Osteocyte (in vitro differentiated cells): ENCODE measurements around the gene CCDC88C. TPM values are rescaled to one million over a fixed set of nuclear protein-coding genes. Genes with fewer than 3 reads are reported as not detected.
"Not testable (repeated sequence)": the region's sequence is repeated elsewhere in the genome, so short reads cannot be mapped to it uniquely, and the experiment has no call there.

Source experiments
- DNase-seq: peaks from one replicate; pipeline ENCODE4 v3.0.0; 2021; ENCODE audit warnings: mixed read lengths; ENCODE audit not compliant: unreplicated experiment; ENCODE audit errors: extremely low spot score
- H3K27ac Mint-ChIP-seq: one replicate; pipeline ENCODE4 v1.8.0; 2021; ENCODE audit warnings: mild to moderate bottlenecking, mixed read lengths; ENCODE audit not compliant: unreplicated experiment
- H3K27me3 Mint-ChIP-seq: one replicate; pipeline ENCODE4 v1.8.0; 2021; ENCODE audit warnings: mixed read lengths; ENCODE audit not compliant: unreplicated experiment
- H3K36me3 Mint-ChIP-seq: one replicate; pipeline ENCODE4 v1.8.0; 2021; ENCODE audit warnings: mixed read lengths; ENCODE audit not compliant: unreplicated experiment
- H3K4me1 Mint-ChIP-seq: one replicate; pipeline ENCODE4 v1.8.0; 2021; ENCODE audit warnings: mixed read lengths; ENCODE audit not compliant: unreplicated experiment
- H3K4me3 Mint-ChIP-seq: one replicate; pipeline ENCODE4 v1.8.0; 2021; ENCODE audit warnings: mild to moderate bottlenecking, moderate library complexity, mixed read lengths; ENCODE audit not compliant: unreplicated experiment
- H3K9me3 Mint-ChIP-seq: one replicate; pipeline ENCODE4 v1.8.0; 2021; ENCODE audit warnings: mixed read lengths; ENCODE audit not compliant: unreplicated experiment
- total RNA-seq: library from RNA; stranded (reverse); gene quantifications from 2 replicates; pipeline ENCODE4 v1.2.1, GENCODE V29; 2021
- TF ChIP-seq, protein P1 (sequence below): fragments of 200-600 bp; sonication (generic); IDR thresholded peaks from 2 replicates; pipeline ENCODE4 v1.5.0; 2021; ENCODE audit warnings: antibody characterized with exemption, mild to moderate bottlenecking, moderate library complexity

CCDC88C gene
- total RNA-seq, 1 donor from 2014 or later, result 1.4 TPM

DNA sequence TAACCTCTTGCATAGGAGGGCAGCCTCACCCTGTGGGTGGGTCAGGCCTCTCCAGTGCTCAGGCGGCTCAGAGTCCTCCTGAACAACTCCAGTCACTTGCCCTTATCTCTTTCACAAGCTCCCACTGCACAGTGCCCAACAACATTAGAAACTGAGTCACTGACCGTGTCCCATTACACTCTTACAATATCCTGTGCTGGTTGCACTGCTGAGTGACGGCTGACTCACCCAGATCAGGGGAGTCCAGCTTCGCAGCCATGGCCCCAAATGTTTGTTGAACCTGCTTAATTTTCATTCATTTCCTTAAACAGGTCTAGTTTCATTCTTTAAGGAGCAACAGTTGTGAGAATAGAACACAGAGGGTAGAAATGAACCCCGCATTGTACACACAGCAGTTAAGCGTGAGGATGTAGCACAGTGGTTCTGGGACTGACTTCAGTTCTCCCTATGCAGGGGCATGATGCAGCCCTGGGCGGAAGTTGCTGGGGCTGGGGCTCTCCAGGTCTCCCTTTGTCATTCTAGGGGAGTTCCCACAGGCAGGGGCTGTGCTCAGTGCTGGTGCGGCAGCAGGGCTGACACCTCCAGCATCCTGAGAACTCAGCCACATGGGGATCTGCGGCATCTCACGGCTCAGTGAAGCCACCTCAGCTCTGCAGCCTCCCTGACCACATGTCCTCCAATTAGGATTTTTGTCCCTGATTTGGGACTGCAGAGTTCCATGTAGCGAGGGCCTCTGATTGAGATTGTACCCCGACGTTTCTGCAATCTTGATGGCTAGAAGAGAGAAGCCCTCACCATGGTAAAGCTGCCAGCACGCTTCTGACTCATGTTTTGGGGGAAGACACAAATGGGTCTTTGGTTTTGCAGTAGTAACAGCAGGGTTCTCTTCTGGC, 189.3 kb downstream of the CCDC88C start:
- Mint-ChIP-seq H3K27me3 (no peaks in the 10 kb centered on the region), H3K27ac (no peak overlapping the region), H3K36me3 (peaks cover 5% of the 10 kb centered on the region), H3K9me3 (peaks cover 11% of the 10 kb centered on the region), H3K4me1 (peaks cover 4% of the 10 kb centered on the region), H3K4me3 (no peak overlapping the region)
- TF ChIP-seq, protein P1, sequence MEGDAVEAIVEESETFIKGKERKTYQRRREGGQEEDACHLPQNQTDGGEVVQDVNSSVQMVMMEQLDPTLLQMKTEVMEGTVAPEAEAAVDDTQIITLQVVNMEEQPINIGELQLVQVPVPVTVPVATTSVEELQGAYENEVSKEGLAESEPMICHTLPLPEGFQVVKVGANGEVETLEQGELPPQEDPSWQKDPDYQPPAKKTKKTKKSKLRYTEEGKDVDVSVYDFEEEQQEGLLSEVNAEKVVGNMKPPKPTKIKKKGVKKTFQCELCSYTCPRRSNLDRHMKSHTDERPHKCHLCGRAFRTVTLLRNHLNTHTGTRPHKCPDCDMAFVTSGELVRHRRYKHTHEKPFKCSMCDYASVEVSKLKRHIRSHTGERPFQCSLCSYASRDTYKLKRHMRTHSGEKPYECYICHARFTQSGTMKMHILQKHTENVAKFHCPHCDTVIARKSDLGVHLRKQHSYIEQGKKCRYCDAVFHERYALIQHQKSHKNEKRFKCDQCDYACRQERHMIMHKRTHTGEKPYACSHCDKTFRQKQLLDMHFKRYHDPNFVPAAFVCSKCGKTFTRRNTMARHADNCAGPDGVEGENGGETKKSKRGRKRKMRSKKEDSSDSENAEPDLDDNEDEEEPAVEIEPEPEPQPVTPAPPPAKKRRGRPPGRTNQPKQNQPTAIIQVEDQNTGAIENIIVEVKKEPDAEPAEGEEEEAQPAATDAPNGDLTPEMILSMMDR, result no peak
- no peak for DNase-seq

DNA sequence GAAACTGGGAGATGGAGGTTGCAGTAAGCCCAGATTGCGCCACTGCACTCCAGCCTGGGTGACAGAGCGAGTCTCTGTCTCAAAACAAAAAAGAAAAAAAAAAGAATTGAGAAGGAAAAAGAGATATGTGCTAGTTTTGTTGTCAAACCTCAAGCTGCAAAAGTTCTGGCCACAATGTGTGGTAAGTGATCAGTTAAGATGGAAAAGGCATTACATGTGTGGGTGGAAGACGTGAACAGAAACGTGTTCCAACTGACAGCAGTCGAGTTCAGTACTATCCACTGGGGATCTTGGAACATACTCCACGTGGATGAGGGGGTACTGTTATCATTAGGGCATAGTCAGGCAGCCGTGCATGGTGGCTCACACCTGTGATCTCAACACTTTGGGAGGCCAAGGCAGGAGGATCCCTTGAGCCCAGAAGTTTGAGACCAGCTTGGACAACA, 190.4 kb downstream of the CCDC88C start:
- Mint-ChIP-seq H3K27me3 (no peaks in the 10 kb centered on the region), H3K27ac (no peak overlapping the region), H3K9me3 (peaks cover 11% of the 10 kb centered on the region), H3K4me3 (no peak overlapping the region), H3K4me1 (peaks cover 4% of the 10 kb centered on the region), H3K36me3 (peaks cover 5% of the 10 kb centered on the region)
- TF ChIP-seq, protein P1, result no peak
- no peak for DNase-seq

DNA sequence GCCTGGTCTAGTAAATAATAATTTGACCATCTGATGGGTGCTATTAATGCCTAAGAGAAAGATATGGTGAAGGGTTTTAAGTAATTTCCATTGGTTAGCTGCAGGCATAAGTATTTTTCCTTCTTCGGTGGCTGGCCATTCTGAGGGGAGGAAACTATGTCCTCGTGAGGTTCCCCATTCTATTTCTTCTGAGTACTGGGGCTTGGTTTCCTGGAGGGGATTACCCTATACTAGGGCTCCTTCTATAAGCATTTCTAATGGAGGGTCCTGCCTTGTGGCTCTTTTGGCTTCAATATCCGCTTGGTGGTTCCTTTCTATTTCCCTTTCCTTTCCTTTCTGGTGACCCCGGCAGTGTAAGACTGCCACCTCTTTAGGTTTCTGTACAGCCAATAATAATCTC, 191.3 kb downstream of the CCDC88C start:
- H3K27ac Mint-ChIP-seq, H3K9me3 Mint-ChIP-seq, DNase-seq, H3K36me3 Mint-ChIP-seq, H3K27me3 Mint-ChIP-seq, H3K4me1 Mint-ChIP-seq, H3K4me3 Mint-ChIP-seq: not testable (repeated sequence)

DNA sequence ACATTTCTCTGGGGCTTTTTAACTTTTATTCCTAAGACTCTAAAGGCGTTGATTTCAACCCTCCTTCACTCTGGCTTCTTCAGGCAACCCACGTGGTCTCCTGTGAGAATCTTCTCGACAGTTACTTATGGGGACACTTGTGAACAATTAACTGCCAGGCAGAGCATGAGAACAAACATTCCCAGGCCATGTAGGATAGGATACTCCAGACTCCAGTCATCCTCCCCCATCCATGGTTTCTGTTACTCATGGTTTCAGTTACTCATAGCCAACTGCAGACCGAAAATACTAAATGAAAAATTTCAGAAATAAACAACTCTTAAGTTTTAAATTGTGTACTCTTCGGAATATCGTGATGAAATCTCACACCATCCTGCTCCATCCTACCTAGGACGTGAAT, 192.6 kb downstream of the CCDC88C start:
- no peak overlapping the region for H3K4me3 Mint-ChIP-seq
- H3K4me1 Mint-ChIP-seq, result peaks cover 5% of the 10 kb centered on the region
- TF ChIP-seq, protein P1, result no peak
- H3K27me3 Mint-ChIP-seq, result no peaks in the 10 kb centered on the region
- H3K36me3 Mint-ChIP-seq, result peaks cover 5% of the 10 kb centered on the region
- DNase-seq, result no peak
- H3K9me3 Mint-ChIP-seq, result no peaks in the 10 kb centered on the region
- H3K27ac Mint-ChIP-seq, result no peak overlapping the region

DNA sequence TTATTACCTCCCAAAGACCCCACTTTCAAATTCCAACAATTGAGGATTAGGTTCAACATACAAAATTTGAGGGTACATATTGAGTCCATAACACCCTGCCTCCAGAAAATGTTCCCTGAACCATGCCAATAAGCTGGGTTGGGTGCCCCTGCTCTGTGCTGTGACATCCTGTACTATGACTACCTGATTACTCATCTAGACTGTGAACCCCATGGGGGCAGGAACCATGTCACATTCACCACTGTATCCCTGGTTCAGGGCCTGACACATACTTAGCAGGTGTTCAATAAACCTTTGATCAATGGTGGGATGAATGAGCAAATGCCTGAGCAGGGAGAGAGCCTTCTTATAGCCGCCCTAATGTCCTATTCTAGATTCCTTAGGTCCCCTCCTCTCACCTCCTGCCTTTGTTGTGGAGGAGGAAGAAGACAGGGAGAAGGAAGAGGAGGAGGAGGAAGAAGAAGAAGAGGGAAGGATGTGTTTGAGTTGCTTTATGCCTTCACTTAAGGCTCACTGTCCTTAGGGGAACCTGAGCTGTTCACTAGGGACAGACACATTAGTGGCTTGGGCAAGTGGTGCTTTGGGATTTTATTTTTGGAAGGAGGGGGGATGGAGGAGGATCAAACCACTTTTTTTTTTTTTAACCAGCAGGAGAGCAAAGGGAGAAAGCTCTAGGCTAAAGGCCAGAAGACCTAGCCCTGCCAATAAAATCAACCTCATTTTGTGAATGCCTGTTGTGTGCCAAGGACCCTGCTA, 194.4 kb downstream of the CCDC88C start:
- no peaks in the 10 kb centered on the region for H3K9me3 Mint-ChIP-seq
- H3K27me3 Mint-ChIP-seq, result no peaks in the 10 kb centered on the region
- no peak overlapping the region for H3K4me3 Mint-ChIP-seq
- H3K36me3 Mint-ChIP-seq, result peaks cover 5% of the 10 kb centered on the region
- no peak overlapping the region for H3K27ac Mint-ChIP-seq
- DNase-seq, result no peak
- peaks cover 5% of the 10 kb centered on the region for H3K4me1 Mint-ChIP-seq
- TF ChIP-seq, protein P1, result no peak

Other genes with a start within 250 kb of the CCDC88C start
- 0.11 and 0.50 TPM in 2 replicates for gene GPR68, start 173.1 kb downstream of the CCDC88C start, total RNA-seq
- 65.9 and 68.1 TPM in 2 replicates for gene PPP4R3A, start 92.5 kb upstream of the CCDC88C start, total RNA-seq